OCI-LY7 (cell line): Measurements from ENCODE around the gene TMEM45B. TPM values are rescaled to one million over a fixed set of nuclear protein-coding genes. Genes with fewer than 3 reads are reported as not detected.

ENCODE experiments used
- BruUV-seq: library from RNA; stranded (reverse); fragments of 400-500 nt; replicated peaks from 2 replicates; lab custom pipeline; 2021; lab: Mats Ljungman, UMichigan
- CTCF ChIA-PET: fragments of 300-600 bp; sonication (Branson Sonifier 250); formaldehyde crosslinking; loops from one replicate; lab custom pipeline; 2022; ENCODE audit warnings: antibody characterized with exemption; ENCODE audit not compliant: unreplicated experiment; lab: Charles Lee
- POLR2A ChIA-PET: fragments of 300-600 bp; sonication (Branson Sonifier 250); formaldehyde crosslinking; loops from one replicate; lab custom pipeline; 2022; ENCODE audit warnings: antibody characterized with exemption; lab: Charles Lee
- DNase-seq: peaks from one replicate; pipeline ENCODE4 v3.0.0-alpha.2; 2015; ENCODE audit warnings: low spot score
- H2AFZ ChIP-seq: fragments of 200-600 bp; sonication (generic), shearing (Covaris generic); 2 replicates; pipeline ENCODE4 v1.6.1; 2014; ENCODE audit warnings: mild to moderate bottlenecking, antibody characterized with exemption, low read length, moderate library complexity
- H3K27ac ChIP-seq: fragments of 200-600 bp; sonication (generic); 2 replicates; pipeline ENCODE4 v1.5.1; 2014; ENCODE audit warnings: mixed run types, low read depth, mild to moderate bottlenecking, moderate library complexity, low read length, inconsistent platforms; ENCODE audit not compliant: poor library complexity, severe bottlenecking
- H3K36me3 ChIP-seq: fragments of 200-600 bp; sonication (generic); 2 replicates; pipeline ENCODE4 v1.6.1; 2014; ENCODE audit warnings: mild to moderate bottlenecking, antibody characterized with exemption, low read length, moderate library complexity, mixed read lengths; ENCODE audit not compliant: insufficient read depth
- H3K4me1 ChIP-seq: fragments of 200-600 bp; sonication (generic); 2 replicates; pipeline ENCODE4 v1.5.1; 2014; ENCODE audit warnings: mild to moderate bottlenecking, low read length; ENCODE audit not compliant: insufficient read depth, poor library complexity, severe bottlenecking
- H3K4me2 ChIP-seq: fragments of 200-600 bp; sonication (generic); 2 replicates; pipeline ENCODE4 v1.6.1; 2014; ENCODE audit warnings: mild to moderate bottlenecking, low read length
- H3K4me3 ChIP-seq: fragments of 200-600 bp; sonication (generic); 2 replicates; pipeline ENCODE4 v1.5.1; 2014; ENCODE audit warnings: mild to moderate bottlenecking, low read depth, low read length; ENCODE audit not compliant: poor library complexity, severe bottlenecking
- H3K79me2 ChIP-seq: fragments of 200-600 bp; sonication (generic); 2 replicates; pipeline ENCODE4 v1.6.1; 2016; ENCODE audit warnings: low read depth, mild to moderate bottlenecking, low read length, moderate library complexity, mixed read lengths; ENCODE audit not compliant: insufficient read depth
- H3K9me2 ChIP-seq: fragments of 200-600 bp; sonication (generic); 2 replicates; pipeline ENCODE4 v1.6.1; 2016; ENCODE audit warnings: mild to moderate bottlenecking, low read length, mixed read lengths; ENCODE audit not compliant: insufficient read depth
- H3K9me3 ChIP-seq: fragments of 200-600 bp; sonication (generic); 2 replicates; pipeline ENCODE4 v1.6.1; 2014; ENCODE audit warnings: mild to moderate bottlenecking, mixed run types, low read length, mixed read lengths
- H4K20me1 ChIP-seq: fragments of 200-600 bp; sonication (generic); 2 replicates; pipeline ENCODE4 v1.6.1; 2014; ENCODE audit warnings: mild to moderate bottlenecking, antibody characterized with exemption, low read length, moderate library complexity, mixed read lengths; ENCODE audit not compliant: insufficient read depth
- CTCF ChIP-seq: fragments of 200-600 bp; sonication (generic); conservative IDR thresholded peaks from 2 replicates; pipeline ENCODE4 v1.5.1; 2014; ENCODE audit warnings: mild to moderate bottlenecking, antibody characterized with exemption, low read length, moderate library complexity, mixed read lengths
- EZH2phosphoT487 ChIP-seq: fragments of 200-600 bp; sonication (generic); IDR thresholded peaks from 2 replicates; pipeline ENCODE4 v1.6.1; 2018; ENCODE audit warnings: low read depth, borderline replicate concordance, mild to moderate bottlenecking, mixed run types, antibody characterized with exemption, low read length, moderate library complexity, mixed read lengths
- intact Hi-C: fragments of 100-400 bp; cut with micrococcal nuclease; formaldehyde crosslinking; loops from one replicate; pipeline ENCODE4 v1.10.0; 2022; ENCODE audit not compliant: unreplicated experiment
- total RNA-seq, 2 experiments: library from RNA; depleted of rRNA in 1 of 2; stranded (reverse); fragments of >200 nt in 1 of 2; shearing (Covaris generic) in 1 of 2; gene quantifications; 2 replicates each; pipeline ENCODE4 v1.2.3, GENCODE V29; 2014 to 2022

The TMEM45B gene
- total RNA-seq, 2 experiments from 2014 or later = not detected

GRCh38 chr11:129791515-129791914 lies 24.1 kb upstream of the TMEM45B start:
- Histone ChIP-seq H3K9me3 (no peaks in the 10 kb centered on the region), H2AFZ (no peak overlapping the region), H3K79me2 (no peaks in the 10 kb centered on the region), H3K4me2 (no peak overlapping the region), H3K27ac (no peak overlapping the region), H4K20me1 (no peaks in the 10 kb centered on the region), H3K9me2 (no peaks in the 10 kb centered on the region), H3K36me3 (no peaks in the 10 kb centered on the region), H3K4me3 (no peak overlapping the region), H3K4me1 (no peaks in the 10 kb centered on the region)
- BruUV-seq = no TSS peak
- intact Hi-C loops = no loop called here
- TF ChIP-seq EZH2phosphoT487 (no peak), CTCF (no peak)
- POLR2A ChIA-PET = no interaction called here
- CTCF ChIA-PET = no interaction called here
- no peak for DNase-seq

GRCh38 chr11:129792663-129793062 lies 23.0 kb upstream of the TMEM45B start:
- ChIA-PET POLR2A (no interaction called here), CTCF (no interaction called here)
- no peak for DNase-seq
- Histone ChIP-seq H3K79me2 (no peaks in the 10 kb centered on the region), H2AFZ (no peak overlapping the region), H4K20me1 (no peaks in the 10 kb centered on the region), H3K4me2 (no peak overlapping the region), H3K9me3 (no peaks in the 10 kb centered on the region), H3K36me3 (no peaks in the 10 kb centered on the region), H3K4me1 (no peaks in the 10 kb centered on the region), H3K9me2 (no peaks in the 10 kb centered on the region), H3K4me3 (no peak overlapping the region), H3K27ac (no peak overlapping the region)
- TF ChIP-seq EZH2phosphoT487 (no peak), CTCF (no peak)
- intact Hi-C loops = no loop called here
- no TSS peak for BruUV-seq

GRCh38 chr11:129795089-129795488 lies 20.6 kb upstream of the TMEM45B start:
- intact Hi-C loops = no loop called here
- CTCF ChIA-PET = no interaction called here

More at GRCh38 chr11:129795089-129795488, 20.6 kb upstream of the TMEM45B start:
- POLR2A ChIA-PET = no interaction called here
- Histone ChIP-seq H3K4me3 (no peak overlapping the region), H4K20me1 (no peaks in the 10 kb centered on the region), H3K4me2 (no peak overlapping the region), H3K79me2 (no peaks in the 10 kb centered on the region), H3K27ac (no peak overlapping the region), H3K9me2 (no peaks in the 10 kb centered on the region), H2AFZ (no peak overlapping the region), H3K36me3 (no peaks in the 10 kb centered on the region), H3K4me1 (no peaks in the 10 kb centered on the region), H3K9me3 (no peaks in the 10 kb centered on the region)
- no peak for DNase-seq
- no peak for TF ChIP-seq EZH2phosphoT487
- TF ChIP-seq CTCF = no peak
- BruUV-seq = no TSS peak
